GM12872 (cell line): ENCODE results near the gene PTPRQ.

Source experiments
- TF ChIP-seq, protein P1 (sequence below): IDR thresholded peaks from 3 replicates; pipeline ENCODE4 v1.5.1; 2011; ENCODE audit warnings: low read depth, mild to moderate bottlenecking, low read length, moderate library complexity; ENCODE audit not compliant: insufficient read depth

PTPRQ gene

DNA sequence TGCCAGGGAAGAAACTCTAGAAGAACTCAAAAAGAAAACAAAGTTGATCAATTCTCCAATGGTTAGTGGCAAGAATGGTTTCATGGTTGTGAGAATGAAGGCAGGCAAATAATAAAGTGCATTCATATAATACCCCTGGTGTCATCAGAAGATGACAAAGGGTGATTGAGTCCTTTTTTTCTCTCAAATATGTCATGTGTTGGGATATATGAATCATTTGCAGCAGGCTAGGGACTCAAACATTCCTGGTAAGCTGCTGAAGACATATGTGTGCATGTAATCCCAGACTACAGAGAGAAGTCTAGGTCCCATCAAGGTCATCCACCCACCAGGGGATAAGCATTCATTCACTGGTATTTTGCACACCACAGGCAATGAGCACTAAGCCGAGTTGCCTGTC is 181.0 kb downstream of the PTPRQ start:
- TF ChIP-seq, protein P1, sequence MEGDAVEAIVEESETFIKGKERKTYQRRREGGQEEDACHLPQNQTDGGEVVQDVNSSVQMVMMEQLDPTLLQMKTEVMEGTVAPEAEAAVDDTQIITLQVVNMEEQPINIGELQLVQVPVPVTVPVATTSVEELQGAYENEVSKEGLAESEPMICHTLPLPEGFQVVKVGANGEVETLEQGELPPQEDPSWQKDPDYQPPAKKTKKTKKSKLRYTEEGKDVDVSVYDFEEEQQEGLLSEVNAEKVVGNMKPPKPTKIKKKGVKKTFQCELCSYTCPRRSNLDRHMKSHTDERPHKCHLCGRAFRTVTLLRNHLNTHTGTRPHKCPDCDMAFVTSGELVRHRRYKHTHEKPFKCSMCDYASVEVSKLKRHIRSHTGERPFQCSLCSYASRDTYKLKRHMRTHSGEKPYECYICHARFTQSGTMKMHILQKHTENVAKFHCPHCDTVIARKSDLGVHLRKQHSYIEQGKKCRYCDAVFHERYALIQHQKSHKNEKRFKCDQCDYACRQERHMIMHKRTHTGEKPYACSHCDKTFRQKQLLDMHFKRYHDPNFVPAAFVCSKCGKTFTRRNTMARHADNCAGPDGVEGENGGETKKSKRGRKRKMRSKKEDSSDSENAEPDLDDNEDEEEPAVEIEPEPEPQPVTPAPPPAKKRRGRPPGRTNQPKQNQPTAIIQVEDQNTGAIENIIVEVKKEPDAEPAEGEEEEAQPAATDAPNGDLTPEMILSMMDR, result no peak

DNA sequence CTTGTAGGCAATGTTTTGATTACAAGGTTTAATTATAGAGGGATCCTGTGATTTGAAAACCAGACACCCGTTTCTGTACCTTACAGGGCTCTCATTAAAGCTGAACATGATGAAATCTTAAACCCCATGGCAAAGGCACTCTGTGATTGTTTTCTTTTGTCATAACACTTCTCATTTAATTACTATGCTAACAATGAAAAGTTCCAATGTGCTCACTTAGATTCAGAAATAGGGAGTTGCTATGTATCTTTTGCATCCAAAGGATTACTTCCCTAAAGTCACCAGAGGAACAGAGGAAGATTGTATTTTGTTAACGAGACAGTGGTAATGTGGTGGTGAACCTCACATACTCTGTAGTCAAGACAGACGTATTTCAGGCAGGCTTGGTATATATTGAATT is 181.9 kb downstream of the PTPRQ start:
- TF ChIP-seq, protein P1, result no peak

DNA sequence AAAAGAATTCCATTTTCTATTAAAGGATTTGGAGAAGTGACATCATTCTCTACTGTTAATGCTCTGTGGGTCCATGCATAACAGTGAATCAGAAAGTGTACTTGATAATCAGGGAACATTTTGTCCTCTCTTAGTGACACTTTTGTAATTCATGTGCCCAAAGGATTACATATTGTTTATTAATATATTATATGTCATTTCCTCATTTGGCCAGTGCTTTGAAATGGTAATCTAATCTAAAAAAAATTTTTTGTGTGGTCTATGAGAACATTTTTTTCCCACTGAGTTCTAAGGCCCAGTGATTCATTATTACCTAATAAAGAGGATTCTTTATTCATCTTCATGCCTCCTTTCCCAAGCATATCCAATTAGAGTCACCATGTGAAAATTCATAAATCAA is 183.7 kb downstream of the PTPRQ start:
- TF ChIP-seq, protein P1, result no peak

DNA sequence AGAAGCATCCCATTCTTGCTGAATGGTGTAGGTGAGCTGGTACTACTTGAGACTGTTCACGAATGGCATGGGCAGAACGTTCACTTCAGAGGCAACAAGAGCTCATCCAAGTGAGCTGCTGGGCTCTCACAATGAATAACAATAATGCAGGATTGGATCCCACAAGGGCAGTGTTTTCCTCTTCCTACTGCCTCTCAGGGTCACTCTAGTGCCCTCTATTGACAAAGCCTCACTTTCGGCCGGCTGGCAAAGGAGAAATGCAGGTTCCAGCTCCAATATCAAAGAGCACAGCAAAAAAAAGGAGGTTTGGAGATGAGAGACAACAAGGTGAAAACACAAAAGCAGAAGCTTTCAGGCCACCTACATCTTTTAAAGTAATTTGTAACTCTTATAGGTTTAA is 188.8 kb downstream of the PTPRQ start:
- TF ChIP-seq, protein P1, result peak; percentile 59; the same call in 2 of the 3 replicates

DNA sequence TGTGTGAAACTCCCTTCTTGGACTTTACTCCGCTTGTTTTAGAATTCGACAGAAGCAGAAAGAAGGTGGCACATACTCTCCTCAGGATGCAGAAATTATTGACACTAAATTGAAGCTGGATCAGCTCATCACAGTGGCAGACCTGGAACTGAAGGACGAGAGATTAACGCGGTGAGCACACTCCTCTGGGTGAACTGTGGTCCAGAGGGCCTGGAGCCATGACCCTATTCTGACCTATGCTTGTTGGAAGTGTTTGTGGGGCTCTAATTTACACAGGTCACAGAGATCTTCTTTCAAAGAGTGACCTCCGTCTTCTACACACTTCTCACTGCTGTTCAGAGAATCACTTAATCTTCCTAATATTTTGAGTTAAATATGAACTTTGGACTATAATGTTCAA is 190.9 kb downstream of the PTPRQ start:
- TF ChIP-seq, protein P1, result no peak

DNA sequence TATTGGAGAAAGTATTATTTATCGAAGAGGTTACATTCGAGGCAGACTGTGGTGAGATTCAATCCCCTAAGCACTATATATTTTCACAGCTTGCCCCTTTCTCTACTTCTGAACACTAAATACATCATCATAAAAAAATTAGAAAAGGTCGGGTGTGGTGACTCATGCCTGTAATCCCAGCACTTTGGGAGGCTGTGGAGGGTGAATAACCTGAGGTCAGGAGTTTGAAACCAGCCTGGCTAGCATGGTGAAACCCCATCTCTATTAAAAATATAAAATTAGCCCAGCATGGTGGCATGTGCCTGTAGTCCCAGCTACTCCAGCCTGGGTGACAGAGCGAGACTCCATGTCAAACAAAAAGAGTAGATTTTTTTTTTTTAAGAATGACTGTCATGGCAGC is 192.8 kb downstream of the PTPRQ start:
- TF ChIP-seq, protein P1, result no peak

DNA sequence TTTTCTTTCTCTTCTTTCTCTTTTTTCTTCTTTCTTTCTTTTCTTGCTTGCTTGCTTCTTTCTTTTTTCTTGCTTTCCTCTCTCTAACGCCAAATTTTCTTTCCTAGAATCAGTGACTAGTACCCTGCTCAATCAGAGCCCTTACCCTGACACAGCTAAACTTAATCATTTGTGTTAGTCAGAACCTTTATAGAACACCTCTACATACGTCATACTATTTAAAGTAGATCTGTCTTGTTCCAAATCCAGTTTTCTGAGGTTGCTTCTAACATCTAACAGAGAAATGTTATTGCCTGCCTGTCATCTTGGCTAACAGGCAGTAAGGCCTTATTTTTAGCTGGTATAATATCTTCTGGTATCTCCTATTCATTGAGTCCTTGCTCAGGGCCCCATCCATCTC is 197.9 kb downstream of the PTPRQ start:
- TF ChIP-seq, protein P1, result no peak

DNA sequence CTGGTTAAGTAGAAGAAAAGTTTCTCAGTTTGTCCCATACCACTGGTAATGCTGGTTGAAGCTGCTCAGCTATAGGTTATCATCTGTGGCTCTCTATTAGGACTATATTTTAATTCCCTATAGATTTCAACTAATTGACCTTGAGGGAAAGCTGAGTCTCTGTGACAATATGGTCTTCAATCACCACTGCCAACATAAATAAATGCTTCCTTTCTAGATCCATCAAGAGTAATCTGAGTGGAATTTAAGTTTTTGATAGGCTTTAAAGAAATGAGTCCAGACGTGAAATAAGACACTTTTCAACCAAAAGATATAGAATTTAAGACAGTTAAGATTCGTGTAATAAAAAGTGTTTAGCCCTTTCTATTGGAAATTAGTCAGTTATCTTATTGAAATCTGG is 199.9 kb downstream of the PTPRQ start:
- TF ChIP-seq, protein P1, result no peak
